ENCODE data around the gene DAP. TPM values are rescaled to one million over a fixed set of nuclear protein-coding genes. Genes with fewer than 3 reads are reported as not detected.

Gene DAP
- total RNA-seq, 1 donor from 2014 or later, result 22.9 TPM

DNA sequence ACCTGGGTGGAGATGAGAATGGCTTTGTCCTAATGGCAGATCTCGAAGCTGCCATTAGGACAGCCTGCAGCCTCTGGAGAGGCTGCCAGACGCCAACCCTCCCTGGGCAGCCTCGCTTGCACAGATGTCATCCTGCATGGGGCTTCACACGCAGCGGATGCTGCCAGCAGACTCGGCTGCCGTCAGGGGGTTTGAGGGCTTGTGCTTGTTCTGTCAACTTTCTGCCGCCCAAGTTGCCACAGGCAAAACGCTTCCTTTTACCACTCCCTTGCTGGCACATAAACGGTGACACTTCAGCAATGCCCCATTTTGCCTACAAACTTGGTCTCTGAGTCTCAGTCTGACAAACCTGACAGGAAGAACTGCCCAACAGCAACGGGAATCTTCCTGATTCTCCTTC, 24.7 kb downstream of the DAP start:
- H3K27ac ChIP-seq (replicated peaks), result peak overlapping the region; percentile 31
- intact Hi-C loops (cut with micrococcal nuclease), result no loop called here

GRCh38 chr5:10735569-10736276, 25.3 kb downstream of the DAP start:
- H3K9me3 ChIP-seq (replicated peaks), result peaks cover 8% of the 10 kb centered on the region
- intact Hi-C loops (cut with micrococcal nuclease), result no loop called here
- peaks cover 13% of the 10 kb centered on the region for H3K36me3 ChIP-seq
- H3K27ac ChIP-seq (replicated peaks), result peak overlapping the region; percentile 31
- H3K4me3 ChIP-seq, result no peak overlapping the region
- TF ChIP-seq CTCF (IDR thresholded peaks at IDR 0.05; ENCODE audit: borderline replicate concordance), result peak; percentile 34
- DNase-seq, result no peak
- H3K27me3 ChIP-seq (ENCODE audit: low read depth), result no peaks in the 10 kb centered on the region
- H3K4me1 ChIP-seq, result peaks cover 26% of the 10 kb centered on the region

More for the DNA sequence above, 24.7 kb downstream of the DAP start:
- no peak for DNase-seq
- Histone ChIP-seq H3K4me3 (no peak overlapping the region), H3K36me3 (peaks cover 19% of the 10 kb centered on the region), H3K4me1 (peaks cover 26% of the 10 kb centered on the region), H3K9me3 (replicated peaks) (peaks cover 13% of the 10 kb centered on the region), H3K27me3 (ENCODE audit: low read depth) (no peaks in the 10 kb centered on the region)
- TF ChIP-seq CTCF (IDR thresholded peaks at IDR 0.05; ENCODE audit: borderline replicate concordance), result no peak

GRCh38 chr5:10734832-10735523, 26.1 kb downstream of the DAP start:
- H3K9me3 ChIP-seq (replicated peaks), result peaks cover under 1% of the 10 kb centered on the region
- H3K4me1 ChIP-seq, result peaks cover 26% of the 10 kb centered on the region
- TF ChIP-seq CTCF (IDR thresholded peaks at IDR 0.05; ENCODE audit: borderline replicate concordance), result no peak
- no peaks in the 10 kb centered on the region for H3K27me3 ChIP-seq (ENCODE audit: low read depth)
- peaks cover 6% of the 10 kb centered on the region for H3K36me3 ChIP-seq
- H3K4me3 ChIP-seq, result no peak overlapping the region
- no peak overlapping the region for H3K27ac ChIP-seq (replicated peaks)
- no peak for DNase-seq
- intact Hi-C loops (cut with micrococcal nuclease), result no loop called here

- DNase-seq, result no peak
- intact Hi-C loops (cut with micrococcal nuclease), result no loop called here
- Histone ChIP-seq H3K36me3 (peaks cover 5% of the 10 kb centered on the region), H3K27ac (replicated peaks) (no peak overlapping the region), H3K27me3 (ENCODE audit: low read depth) (no peaks in the 10 kb centered on the region), H3K4me3 (no peak overlapping the region), H3K4me1 (peaks cover 26% of the 10 kb centered on the region), H3K9me3 (replicated peaks) (no peaks in the 10 kb centered on the region)
- no peak for TF ChIP-seq CTCF (IDR thresholded peaks at IDR 0.05; ENCODE audit: borderline replicate concordance)
Measured at GRCh38 chr5:10734037-10734709, 26.9 kb downstream of the DAP start.

- intact Hi-C loops (cut with micrococcal nuclease), result no loop called here
- TF ChIP-seq CTCF (IDR thresholded peaks at IDR 0.05; ENCODE audit: borderline replicate concordance), result no peak
- no peak for DNase-seq
- Histone ChIP-seq H3K9me3 (replicated peaks) (no peaks in the 10 kb centered on the region), H3K27me3 (ENCODE audit: low read depth) (no peaks in the 10 kb centered on the region), H3K27ac (replicated peaks) (no peak overlapping the region), H3K4me1 (peaks cover 26% of the 10 kb centered on the region), H3K36me3 (no peaks in the 10 kb centered on the region), H3K4me3 (no peak overlapping the region)
Measured at GRCh38 chr5:10733426-10733825, 27.6 kb downstream of the DAP start.

Data from left ventricle myocardium inferior (tissue), 1 donor.